Esophagus muscularis mucosa (tissue), 4 donors: ENCODE data around the gene ACAD11.

Experiments
- CTCF ChIP-seq, 3 experiments: fragments of 200-600 bp in 2 of 3; fragments of 450-650 bp in 1 of 3; sonication (generic) in 2 of 3; IDR thresholded peaks; one replicate each; pipeline ENCODE4 v1.5.1; 2017 to 2019; ENCODE audit warnings: antibody characterized with exemption in 3 of 3, mild to moderate bottlenecking in 2 of 3, moderate library complexity in 1 of 3
- EP300 ChIP-seq: sonication (generic); formaldehyde crosslinking; IDR thresholded peaks from one replicate; pipeline ENCODE4 v1.6.1; 2017; ENCODE audit warnings: antibody characterized with exemption
- POLR2A ChIP-seq: fragments of 450-650 bp; IDR thresholded peaks from one replicate; pipeline ENCODE4 v1.6.1; 2017; ENCODE audit warnings: antibody characterized with exemption, moderate library complexity, mild to moderate bottlenecking, low read depth
- POLR2AphosphoS5 ChIP-seq, 2 donors: sonication (generic); formaldehyde crosslinking; IDR thresholded peaks; one replicate each; pipeline ENCODE4 v1.6.1; 2017; ENCODE audit warnings: antibody characterized with exemption in 2 of 2

GRCh38 chr3:132555306-132556035 is 104.1 kb downstream of the ACAD11 start:
- TF ChIP-seq POLR2A (no peak), CTCF (IDR thresholded peaks at IDR 0.05) (no peak), POLR2AphosphoS5 (IDR thresholded peaks at IDR 0.05) (no peak), EP300 (no peak)
